Parathyroid adenoma (tissue), 2 donors: ENCODE data around the gene TOMM7.

Experiments used
- H2AFZ ChIP-seq: fragments of 300-600 bp; sonication (generic); one replicate; pipeline ENCODE4 v1.7.0; 2017; ENCODE audit warnings: antibody characterized with exemption, mild to moderate bottlenecking
- H3K27ac ChIP-seq: fragments of 300-600 bp; sonication (generic); one replicate; pipeline ENCODE4 v1.7.0; 2017
- H3K27me3 ChIP-seq: fragments of 300-600 bp; sonication (generic); one replicate; pipeline ENCODE4 v1.7.0; 2017; ENCODE audit warnings: low read length; ENCODE audit not compliant: control insufficient read depth, insufficient read depth
- H3K36me3 ChIP-seq: fragments of 300-600 bp; sonication (generic); one replicate; pipeline ENCODE4 v1.7.0; 2017; ENCODE audit warnings: low read length; ENCODE audit not compliant: control insufficient read depth, insufficient read depth
- H3K4me1 ChIP-seq: fragments of 300-600 bp; sonication (generic); one replicate; pipeline ENCODE4 v1.7.0; 2017; ENCODE audit warnings: control low read depth
- H3K4me2 ChIP-seq: fragments of 300-600 bp; sonication (generic); one replicate; pipeline ENCODE4 v1.7.0; 2017; ENCODE audit warnings: low read length
- H3K4me3 ChIP-seq: fragments of 300-600 bp; sonication (generic); one replicate; pipeline ENCODE4 v1.7.0; 2017; ENCODE audit warnings: low read depth, low read length
- H3K79me2 ChIP-seq: fragments of 300-600 bp; sonication (generic); one replicate; pipeline ENCODE4 v1.7.0; 2017; ENCODE audit warnings: control low read depth
- H3K9ac ChIP-seq: fragments of 300-600 bp; sonication (generic); one replicate; pipeline ENCODE4 v1.7.0; 2017; ENCODE audit warnings: mild to moderate bottlenecking
- H3K9me3 ChIP-seq: fragments of 300-600 bp; sonication (generic); one replicate; pipeline ENCODE4 v1.7.0; 2017; ENCODE audit warnings: low read length; ENCODE audit not compliant: control insufficient read depth
- CTCF ChIP-seq: fragments of 300-600 bp; sonication (generic); IDR thresholded peaks from one replicate; pipeline ENCODE4 v1.7.0; 2017; ENCODE audit warnings: antibody characterized with exemption, mild to moderate bottlenecking
- donor health status: primary hyperparathyroidism.

TOMM7 gene

GRCh38 chr7:22867589-22867988 lies 44.9 kb upstream of the TOMM7 start:
- Histone ChIP-seq H3K9ac (no peak overlapping the region), H2AFZ (no peak overlapping the region), H3K9me3 (no peaks in the 10 kb centered on the region), H3K4me2 (no peak overlapping the region), H3K27me3 (no peaks in the 10 kb centered on the region), H3K79me2 (no peaks in the 10 kb centered on the region), H3K36me3 (no peaks in the 10 kb centered on the region), H3K4me1 (no peaks in the 10 kb centered on the region), H3K27ac (no peak overlapping the region), H3K4me3 (no peak overlapping the region)
- TF ChIP-seq CTCF, result no peak

GRCh38 chr7:22867003-22867402 lies 44.4 kb upstream of the TOMM7 start:
- no peak overlapping the region for H3K27ac ChIP-seq
- H2AFZ ChIP-seq, result no peak overlapping the region
- H3K36me3 ChIP-seq, result no peaks in the 10 kb centered on the region
- TF ChIP-seq CTCF, result no peak
- H3K27me3 ChIP-seq, result no peaks in the 10 kb centered on the region
- H3K4me2 ChIP-seq, result no peak overlapping the region
- no peak overlapping the region for H3K9ac ChIP-seq
- H3K9me3 ChIP-seq, result no peaks in the 10 kb centered on the region
- H3K79me2 ChIP-seq, result no peaks in the 10 kb centered on the region
- H3K4me1 ChIP-seq, result no peaks in the 10 kb centered on the region
- H3K4me3 ChIP-seq, result no peak overlapping the region

GRCh38 chr7:22865602-22865960 lies 42.9 kb upstream of the TOMM7 start:
- Histone ChIP-seq H3K4me2 (no peak overlapping the region), H3K4me3 (no peak overlapping the region), H3K27me3 (no peaks in the 10 kb centered on the region), H3K9ac (no peak overlapping the region), H3K9me3 (no peaks in the 10 kb centered on the region), H3K27ac (no peak overlapping the region), H3K4me1 (no peaks in the 10 kb centered on the region), H2AFZ (no peak overlapping the region), H3K36me3 (no peaks in the 10 kb centered on the region), H3K79me2 (no peaks in the 10 kb centered on the region)
- TF ChIP-seq CTCF, result no peak

- H3K4me1 ChIP-seq, result no peaks in the 10 kb centered on the region
- no peak overlapping the region for H2AFZ ChIP-seq
- no peak overlapping the region for H3K4me2 ChIP-seq
- H3K4me3 ChIP-seq, result no peak overlapping the region
- H3K9me3 ChIP-seq, result no peaks in the 10 kb centered on the region
- no peaks in the 10 kb centered on the region for H3K79me2 ChIP-seq
- no peak overlapping the region for H3K9ac ChIP-seq
- no peaks in the 10 kb centered on the region for H3K27me3 ChIP-seq
- TF ChIP-seq CTCF, result no peak
- H3K36me3 ChIP-seq, result no peaks in the 10 kb centered on the region
- no peak overlapping the region for H3K27ac ChIP-seq
Measured at GRCh38 chr7:22864855-22865601, 42.4 kb upstream of the TOMM7 start.

- H3K9me3 ChIP-seq, result no peaks in the 10 kb centered on the region
- TF ChIP-seq CTCF, result no peak
- H2AFZ ChIP-seq, result no peak overlapping the region
- H3K4me3 ChIP-seq, result no peak overlapping the region
- no peaks in the 10 kb centered on the region for H3K4me1 ChIP-seq
- H3K27me3 ChIP-seq, result no peaks in the 10 kb centered on the region
- H3K79me2 ChIP-seq, result no peaks in the 10 kb centered on the region
- H3K4me2 ChIP-seq, result no peak overlapping the region
- H3K36me3 ChIP-seq, result no peaks in the 10 kb centered on the region
- H3K9ac ChIP-seq, result no peak overlapping the region
- H3K27ac ChIP-seq, result no peak overlapping the region
Measured at GRCh38 chr7:22864301-22864700, 41.7 kb upstream of the TOMM7 start.
